NCI-H2029 treated with DMSO at 0.1 percent for 48 hours (cell line): ENCODE data around the gene MPRIP.

Experiments
- DNase-seq: peaks from one replicate; lab custom pipeline; 2025; lab: John Stamatoyannopoulos, UW

Gene MPRIP

GRCh38 chr17:17235212-17236174, 193.2 kb downstream of the MPRIP start:
- no peak for DNase-seq

- DNase-seq: no peak
Observed at GRCh38 chr17:17236295-17237025, 194.2 kb downstream of the MPRIP start.

- peak; percentile 77 for DNase-seq
Observed at GRCh38 chr17:17237026-17237799, 195.0 kb downstream of the MPRIP start, which contains the start of gene FLCN. Gene FLCN (minus strand): TSS chr17:17237168. CDS start chr17:17228137, 9,031 bp downstream.

- no peak for DNase-seq
Observed at GRCh38 chr17:17239832-17240231, 197.6 kb downstream of the MPRIP start.

- DNase-seq: no peak
Observed at GRCh38 chr17:17241656-17242055, 199.4 kb downstream of the MPRIP start.

GRCh38 chr17:17242246-17242645, 200.0 kb downstream of the MPRIP start:
- no peak for DNase-seq
